Erythroblast (primary cell): Measurements from ENCODE around the gene TRIM36.

Experiments used
- GATA1 ChIP-seq: IDR thresholded peaks from 2 replicates; pipeline ENCODE4 v1.6.1; 2011; ENCODE audit warnings: low read depth, mild to moderate bottlenecking, control low read depth, low read length, moderate library complexity
- POLR2A ChIP-seq: IDR thresholded peaks from 2 replicates; pipeline ENCODE4 v1.6.1; 2011; ENCODE audit warnings: mild to moderate bottlenecking, low read length

DNA sequence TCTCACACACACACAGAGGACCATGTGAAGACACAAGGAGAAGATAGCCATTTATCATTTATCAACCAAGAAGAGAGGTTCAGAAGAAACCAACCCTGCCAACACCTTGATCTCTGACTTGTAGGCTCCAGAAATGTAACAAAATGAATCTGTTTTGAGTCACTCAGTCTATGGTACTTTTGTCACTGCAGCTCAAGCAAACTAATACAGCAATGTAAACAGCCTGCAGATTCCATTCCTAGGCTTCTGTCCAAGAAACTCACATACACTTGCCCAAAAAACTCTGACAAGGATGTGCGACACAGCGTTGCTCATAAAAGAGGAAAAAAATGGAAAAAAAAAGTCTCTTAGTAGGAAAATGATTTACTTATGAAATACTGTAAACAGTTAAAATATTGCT lies 33.4 kb downstream of the TRIM36 start:
- TF ChIP-seq POLR2A (no peak), GATA1 (no peak)
